Body of pancreas (tissue), 4 donors: ENCODE measurements around the gene REC114.

Source experiments
- POLR2A ChIP-seq, 3 donors: fragments of 450-650 bp; IDR thresholded peaks; one replicate each; pipeline ENCODE4 v1.6.1; 2016; ENCODE audit warnings: antibody characterized with exemption in 3 of 3, mild to moderate bottlenecking in 2 of 3
- TF ChIP-seq, protein P1 (sequence below), 7 experiments: fragments of 450-650 bp in 4 of 7; fragments of 200-600 bp in 3 of 7; sonication (generic) in 3 of 7; IDR thresholded peaks; one replicate each; pipeline ENCODE4 v1.5.1; 2016 to 2019; ENCODE audit warnings: antibody characterized with exemption in 7 of 7

DNA sequence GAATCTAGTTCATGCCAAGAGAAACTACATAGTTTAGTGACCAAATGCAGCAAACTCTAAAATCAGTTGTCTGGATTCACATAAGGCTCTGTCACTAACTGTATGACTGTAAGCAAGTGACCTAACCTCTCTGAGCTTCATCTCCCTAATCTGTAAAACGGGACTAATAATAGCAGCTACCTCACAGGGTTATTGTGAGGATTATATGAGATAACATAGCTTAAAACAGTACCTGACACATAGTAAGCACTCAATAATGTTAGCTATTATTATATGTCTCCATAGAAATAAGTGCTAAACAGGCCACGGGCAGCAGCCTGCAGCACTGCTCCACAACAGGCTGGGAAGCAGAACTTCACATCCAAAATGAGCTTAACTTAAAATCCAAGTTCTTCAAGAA lies 160.0 kb downstream of the REC114 start:
- TF ChIP-seq, protein P1, sequence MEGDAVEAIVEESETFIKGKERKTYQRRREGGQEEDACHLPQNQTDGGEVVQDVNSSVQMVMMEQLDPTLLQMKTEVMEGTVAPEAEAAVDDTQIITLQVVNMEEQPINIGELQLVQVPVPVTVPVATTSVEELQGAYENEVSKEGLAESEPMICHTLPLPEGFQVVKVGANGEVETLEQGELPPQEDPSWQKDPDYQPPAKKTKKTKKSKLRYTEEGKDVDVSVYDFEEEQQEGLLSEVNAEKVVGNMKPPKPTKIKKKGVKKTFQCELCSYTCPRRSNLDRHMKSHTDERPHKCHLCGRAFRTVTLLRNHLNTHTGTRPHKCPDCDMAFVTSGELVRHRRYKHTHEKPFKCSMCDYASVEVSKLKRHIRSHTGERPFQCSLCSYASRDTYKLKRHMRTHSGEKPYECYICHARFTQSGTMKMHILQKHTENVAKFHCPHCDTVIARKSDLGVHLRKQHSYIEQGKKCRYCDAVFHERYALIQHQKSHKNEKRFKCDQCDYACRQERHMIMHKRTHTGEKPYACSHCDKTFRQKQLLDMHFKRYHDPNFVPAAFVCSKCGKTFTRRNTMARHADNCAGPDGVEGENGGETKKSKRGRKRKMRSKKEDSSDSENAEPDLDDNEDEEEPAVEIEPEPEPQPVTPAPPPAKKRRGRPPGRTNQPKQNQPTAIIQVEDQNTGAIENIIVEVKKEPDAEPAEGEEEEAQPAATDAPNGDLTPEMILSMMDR (IDR thresholded peaks at IDR 0.05): no peak
- TF ChIP-seq POLR2A (IDR thresholded peaks at IDR 0.05): no peak
